Stimulated activated CD4-positive, alpha-beta T cell treated with anti-CD3 and anti-CD28 coated beads, Interleukin-1b, Interleukin-23, amount 100 ng/mL, for 4 hours (primary cell): ENCODE results near the gene GRIN2C.
"Not testable (repeated sequence)": the region's sequence is repeated elsewhere in the genome, so short reads cannot be mapped to it uniquely, and the experiment has no call there.

Experiments
- DNase-seq, 2 donors: peaks; one replicate each; pipeline ENCODE4 v3.0.0-alpha.2; 2020; ENCODE audit warnings: low read depth in 2 of 2

The GRIN2C gene

DNA sequence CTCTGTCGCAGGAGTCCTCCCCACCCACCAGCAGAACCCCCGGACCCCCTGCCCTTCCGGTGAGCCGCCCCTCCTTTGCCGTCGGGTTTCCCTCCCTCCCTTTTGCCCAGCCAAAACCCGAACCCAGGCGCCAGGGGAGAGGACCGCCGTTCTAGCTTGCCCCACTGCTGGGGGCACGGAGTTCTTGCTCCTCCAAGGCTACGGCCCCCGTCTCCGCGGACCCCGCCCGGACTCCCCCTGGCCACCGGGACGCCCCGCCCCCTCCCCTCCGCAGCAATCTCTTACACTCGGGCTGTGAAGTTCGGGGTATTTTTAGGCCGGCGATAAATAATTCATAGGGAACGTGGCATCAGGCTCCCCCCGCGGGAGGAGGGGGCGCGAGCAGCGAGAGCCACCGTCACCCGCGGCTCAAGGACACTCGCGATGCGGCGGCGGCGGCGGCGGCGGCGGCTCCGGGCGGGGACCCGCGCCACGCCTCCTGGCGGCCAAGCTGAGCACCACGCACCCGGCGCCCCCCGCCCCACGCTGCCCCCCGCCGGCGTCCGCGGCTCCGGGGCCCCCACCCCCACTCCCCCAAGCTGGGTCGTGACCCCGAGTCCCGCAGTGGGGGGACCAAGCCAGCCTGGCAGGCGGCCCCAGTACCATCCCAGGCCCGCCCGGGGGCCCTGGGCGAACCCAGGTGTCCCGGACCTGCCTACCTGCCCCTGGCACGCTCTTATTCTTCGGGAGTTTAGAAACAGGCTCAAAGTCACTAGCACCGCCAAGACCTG is at the start of gene GRIN2C:
TSS of gene GRIN2C (minus strand) at position 427 of the 770 bp plus-strand sequence. CDS start 4,793 bp downstream, outside the sequence.
- DNase-seq = peak in 1 of 2 donors; percentile 41

DNA sequence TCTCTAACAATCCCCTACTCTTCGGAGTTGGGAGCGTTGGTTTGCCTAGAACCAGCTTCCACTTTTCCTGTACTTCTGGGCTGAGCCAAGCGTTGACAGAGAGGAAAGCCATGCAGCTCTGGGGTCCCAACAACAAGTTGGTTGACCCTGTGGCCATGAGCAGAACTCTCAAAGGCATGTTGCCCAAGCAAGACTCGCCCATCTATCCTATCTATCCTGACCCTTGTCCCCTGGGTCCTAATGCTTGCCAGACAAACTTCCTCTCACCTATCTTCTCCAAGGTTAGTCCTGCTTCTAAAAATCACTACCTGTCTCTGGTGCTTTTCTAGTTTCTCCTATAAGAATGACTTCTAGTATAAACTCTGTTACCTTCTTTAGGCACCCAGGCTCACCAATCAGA is 49.4 kb upstream of the GRIN2C start:
- not testable (repeated sequence) for DNase-seq

DNA sequence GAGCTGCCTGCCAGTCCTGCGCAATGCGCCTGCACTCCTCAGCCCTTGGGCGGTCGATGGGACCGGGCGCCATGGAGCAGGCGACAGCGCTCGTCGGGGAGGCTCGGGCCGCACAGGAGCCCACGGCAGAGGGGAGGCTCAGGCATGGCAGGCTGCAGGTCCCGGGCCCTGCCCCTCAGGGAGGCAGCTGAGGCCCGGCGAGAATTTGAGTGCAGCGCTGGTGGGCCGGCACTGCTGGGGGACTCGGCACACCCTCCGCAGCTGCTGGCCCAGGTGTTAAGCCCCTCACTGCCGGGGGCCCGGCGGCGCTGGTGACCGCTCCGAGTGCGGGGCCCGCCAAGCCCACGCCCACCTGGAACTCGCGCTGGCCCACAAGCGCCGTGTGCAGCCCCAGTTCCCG is 47.3 kb upstream of the GRIN2C start:
- no peak for DNase-seq

DNA sequence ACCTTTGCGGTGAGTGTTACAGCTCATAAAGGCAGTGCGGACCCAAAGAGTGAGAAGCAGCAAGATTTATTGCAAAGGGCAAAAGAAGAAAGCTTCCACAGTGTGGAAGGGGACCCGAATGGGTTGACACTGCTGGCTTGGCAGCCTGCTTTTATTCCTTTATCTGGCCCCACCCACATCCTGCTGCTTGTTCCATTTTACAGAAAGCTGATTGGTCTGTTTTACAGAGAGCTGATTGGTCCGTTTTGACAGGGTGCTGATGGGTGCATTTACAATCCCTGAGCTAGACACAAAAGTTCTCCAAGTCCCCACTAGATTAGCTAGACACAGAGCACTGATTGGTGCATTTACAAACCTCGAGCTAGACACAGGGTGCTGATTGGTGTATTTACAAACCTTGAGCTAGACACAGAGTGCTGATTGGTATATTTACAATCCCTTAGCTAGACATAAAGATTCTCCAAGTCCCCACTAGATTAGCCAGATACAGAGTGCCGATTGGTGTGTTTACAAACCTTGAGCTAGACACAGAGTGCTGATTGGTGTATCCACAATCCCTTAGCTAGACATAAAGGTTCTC is 46.6 kb upstream of the GRIN2C start:
- not testable (repeated sequence) for DNase-seq

DNA sequence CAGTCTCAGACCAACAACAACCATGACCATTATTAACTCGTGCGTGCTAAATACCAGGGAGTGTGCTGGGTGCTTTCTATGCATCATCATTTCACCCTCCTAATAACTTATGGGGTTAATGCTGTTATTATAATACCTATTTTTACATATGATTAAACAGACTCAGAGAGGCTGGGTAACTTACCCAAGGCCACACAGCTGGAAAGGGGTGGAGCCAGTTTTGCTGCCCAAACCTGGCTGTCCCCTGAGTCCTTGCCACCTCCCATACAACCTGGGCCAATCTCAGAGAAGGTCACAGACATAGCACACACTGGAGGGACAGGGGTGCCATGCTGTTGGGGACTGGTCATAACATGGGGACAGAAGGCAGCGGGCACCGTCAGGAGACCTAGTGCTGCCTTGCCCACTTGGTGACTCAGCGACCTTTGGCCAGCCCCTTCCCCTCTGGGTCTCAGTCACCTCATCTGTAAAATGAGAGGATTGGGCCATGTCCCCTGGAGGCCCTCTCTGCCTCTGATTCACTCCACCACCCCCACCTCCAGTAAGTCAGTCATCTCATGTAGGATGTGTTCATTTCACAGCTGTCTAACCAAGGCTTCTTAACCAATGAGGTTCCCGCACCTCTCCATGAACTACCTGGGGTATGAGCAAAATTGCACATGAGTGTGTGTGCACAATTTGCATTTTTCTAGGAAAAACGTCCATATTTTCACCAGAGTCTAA is 45.2 kb upstream of the GRIN2C start:
- no peak for DNase-seq

DNA sequence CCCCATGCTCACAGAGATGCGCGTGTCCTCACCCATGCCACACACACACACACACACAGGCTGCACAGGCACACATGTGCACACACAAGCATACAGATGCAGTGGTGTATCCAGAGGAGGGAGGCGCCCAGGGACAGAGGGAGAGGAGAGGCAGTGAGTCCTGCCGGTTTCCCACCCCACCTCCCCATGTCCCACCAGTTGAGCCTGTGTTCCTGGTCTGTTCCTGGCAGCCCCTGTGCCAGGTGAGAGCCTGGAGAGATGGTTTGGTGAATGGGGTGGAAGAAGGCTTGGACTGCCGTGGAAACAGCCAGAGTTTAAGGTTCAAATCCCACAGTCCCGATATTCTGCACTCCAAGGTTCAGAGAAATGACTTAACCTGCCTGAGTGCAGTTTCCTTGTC is 44.0 kb upstream of the GRIN2C start:
- DNase-seq = no peak

DNA sequence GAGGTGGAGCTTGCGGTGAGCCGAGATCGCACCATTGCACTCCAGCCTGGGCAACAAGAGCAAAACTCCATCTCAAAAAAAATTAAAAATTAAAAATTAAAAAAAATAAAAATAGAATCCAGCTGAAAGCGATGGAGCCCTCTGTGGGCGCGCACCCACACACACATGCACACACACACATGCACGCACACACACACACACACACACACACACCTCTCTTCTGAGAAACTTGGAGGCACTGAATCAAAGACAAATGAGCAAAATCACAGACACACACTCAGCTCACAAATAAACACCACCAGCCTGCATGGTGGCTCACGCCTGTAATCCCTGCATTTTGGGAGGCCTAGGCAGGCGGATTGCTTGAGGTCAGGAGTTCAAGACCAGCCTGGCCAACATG is 43.3 kb upstream of the GRIN2C start:
- DNase-seq = no peak

DNA sequence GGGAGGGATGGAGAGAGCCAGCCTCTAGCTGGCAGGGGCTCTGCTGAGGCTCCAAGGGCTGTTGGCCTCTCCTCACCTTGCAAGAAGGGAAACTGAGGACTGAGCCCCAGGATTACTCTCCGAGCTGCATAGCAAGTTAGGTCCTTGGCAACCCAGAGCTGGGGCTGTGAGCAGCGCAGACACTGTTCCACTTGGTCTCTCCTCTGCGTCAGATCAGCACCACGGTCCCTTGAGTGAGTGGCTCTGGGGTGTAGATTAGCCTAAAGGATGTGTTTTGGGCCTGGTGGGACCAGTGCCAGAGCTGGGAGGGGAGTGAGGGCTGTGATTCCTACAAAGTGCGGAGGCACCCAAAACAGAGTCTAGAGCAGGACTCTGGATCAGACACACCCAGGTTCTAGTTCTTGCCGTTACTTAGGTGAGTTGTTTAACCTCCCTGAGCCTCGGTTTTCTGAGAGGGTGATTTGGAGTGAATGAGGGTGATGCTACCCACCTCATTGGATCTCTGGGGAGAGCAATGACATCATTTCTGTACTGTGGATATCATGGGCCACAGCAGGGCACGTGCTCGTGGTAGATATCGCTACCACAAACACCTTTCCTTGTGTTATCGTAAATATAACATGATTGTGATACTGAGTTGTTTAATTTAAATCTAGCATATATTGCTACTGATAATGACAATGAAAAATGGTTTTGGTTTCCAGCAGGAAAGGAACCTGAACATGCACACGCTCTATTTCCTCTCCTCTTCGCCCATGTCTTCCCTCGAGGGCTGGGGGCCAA is 41.9 kb upstream of the GRIN2C start:
- no peak for DNase-seq

DNA sequence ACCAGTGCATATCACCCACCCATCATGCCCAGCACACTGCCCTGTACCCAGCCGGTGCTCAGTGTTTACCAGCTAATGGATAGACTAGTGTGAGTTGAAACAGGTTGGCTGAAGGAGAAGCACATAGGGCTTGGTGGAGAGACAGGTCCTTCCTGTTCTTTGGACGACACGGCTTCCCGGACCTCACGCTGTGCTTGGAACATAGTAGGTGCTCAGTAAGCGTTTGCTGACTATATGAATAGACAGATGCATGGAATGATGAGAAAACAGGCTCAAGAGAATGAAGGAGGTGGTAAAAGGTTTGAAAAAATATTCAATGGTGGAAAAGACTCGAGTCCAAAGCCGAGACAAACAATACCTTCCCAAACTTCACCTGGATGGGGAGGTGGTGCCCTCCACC is 40.5 kb upstream of the GRIN2C start:
- DNase-seq = no peak

DNA sequence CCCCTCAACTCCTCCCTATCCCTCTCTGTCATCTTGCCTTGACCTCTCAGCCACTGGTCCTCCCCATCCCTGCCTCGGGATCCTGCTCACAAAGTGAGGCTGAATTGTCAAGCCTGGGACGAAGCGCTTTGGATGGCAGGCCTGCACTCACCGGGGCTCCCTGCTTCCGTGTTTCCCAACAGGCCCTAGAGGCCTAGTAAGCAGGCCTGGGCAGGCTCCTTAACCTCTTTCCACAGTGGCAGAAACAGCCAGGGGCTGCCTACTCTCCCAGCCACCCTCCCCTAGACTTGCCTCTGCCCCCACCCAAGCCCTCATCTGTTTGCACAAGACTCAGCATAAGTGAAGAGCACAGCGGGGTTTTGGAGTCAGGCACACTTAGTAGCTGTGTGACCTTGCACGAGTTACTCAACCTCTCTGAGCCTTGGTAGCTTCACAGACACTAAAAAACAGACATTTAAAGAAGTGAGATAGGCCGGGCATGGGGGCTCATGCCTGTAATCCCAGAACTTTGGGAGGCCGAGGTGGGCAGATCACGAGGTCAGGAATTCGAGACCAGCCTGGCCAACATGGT is 38.8 kb upstream of the GRIN2C start:
- no peak for DNase-seq

DNA sequence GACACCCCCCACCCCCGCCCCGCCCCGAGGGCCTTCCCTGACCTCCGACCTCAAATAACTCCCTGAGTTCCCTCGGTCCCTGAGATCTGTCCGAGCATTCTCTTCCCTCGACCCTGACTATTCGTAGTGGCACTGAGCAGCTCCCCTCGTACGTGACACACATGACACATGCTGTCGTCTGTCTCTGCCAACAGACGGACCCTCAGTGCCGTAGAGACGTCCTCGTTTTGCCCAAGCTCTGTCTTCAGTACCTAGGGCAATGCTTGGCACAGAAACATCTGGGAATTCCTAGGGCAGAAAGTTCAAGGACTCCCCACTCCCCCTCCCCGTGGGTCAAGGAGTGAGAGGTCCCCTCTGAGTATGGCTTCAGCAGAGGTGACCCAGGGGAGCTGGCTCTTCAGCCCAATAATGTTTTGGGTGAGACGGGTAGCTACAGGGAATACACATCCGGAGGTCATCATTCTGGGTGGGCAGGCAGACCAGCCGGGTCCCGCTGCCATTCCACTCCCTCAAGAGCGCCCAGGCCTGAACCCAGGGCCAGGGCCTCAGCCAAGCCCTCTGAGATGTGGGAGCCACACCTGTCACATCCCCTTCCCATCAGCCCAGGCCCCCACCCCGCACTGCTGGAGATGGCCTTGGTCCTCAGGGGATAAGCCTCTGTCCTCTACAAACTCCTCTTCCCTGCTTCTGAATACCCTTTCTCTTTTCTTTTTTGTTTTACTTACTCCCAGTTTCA is 34.4 kb upstream of the GRIN2C start:
- DNase-seq = no peak

DNA sequence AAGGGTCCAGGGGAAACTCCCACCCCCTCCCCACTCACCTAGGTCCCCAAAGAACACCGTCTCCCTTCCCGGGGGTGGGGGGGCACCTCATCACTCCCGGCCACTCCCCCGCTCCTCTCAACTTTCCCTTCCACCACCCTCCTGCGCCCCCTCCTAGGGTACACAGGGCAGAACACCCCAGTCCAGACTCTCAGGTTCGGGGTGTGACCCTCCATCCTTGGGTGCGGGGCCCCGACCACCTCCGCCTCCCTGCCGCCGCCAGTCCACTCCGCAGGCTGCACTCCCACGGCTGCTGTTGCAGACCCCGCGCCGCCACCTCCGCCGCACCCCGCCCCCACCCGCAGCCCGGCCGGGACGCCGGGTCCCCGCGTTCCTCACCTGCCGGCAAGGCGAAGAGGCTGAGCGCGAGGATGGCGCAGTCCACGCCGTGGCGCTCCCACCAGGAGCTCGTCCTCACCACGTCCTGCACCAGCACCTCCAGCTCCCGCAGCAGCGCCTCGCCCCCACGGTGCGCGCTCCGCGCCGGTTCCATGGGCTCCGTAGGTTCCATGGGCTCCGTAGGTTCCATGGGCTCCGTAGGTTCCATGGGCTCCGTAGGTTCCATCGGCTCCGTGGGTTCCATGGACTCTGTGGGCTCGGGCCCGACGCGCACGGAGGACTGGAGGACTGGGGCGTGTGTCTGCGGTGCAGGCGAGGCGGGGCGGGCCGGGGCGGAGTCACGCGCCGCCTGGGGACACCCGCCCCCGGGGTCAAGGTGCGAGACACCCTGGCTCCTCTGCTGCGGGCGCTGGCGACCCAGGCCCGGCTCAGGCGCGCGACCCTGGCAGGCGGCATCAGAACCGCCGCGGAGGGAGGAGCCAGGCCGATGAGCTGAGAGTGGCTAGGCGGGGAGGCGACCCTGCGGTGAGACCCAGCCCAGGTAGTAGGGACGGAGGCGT is 33.6 kb upstream of the GRIN2C start, which contains the start of gene FADS6:
TSS of gene FADS6 (minus strand) at position 660 of the 938 bp plus-strand sequence. CDS start at position 622, 38 bp downstream.
- DNase-seq = no peak

DNA sequence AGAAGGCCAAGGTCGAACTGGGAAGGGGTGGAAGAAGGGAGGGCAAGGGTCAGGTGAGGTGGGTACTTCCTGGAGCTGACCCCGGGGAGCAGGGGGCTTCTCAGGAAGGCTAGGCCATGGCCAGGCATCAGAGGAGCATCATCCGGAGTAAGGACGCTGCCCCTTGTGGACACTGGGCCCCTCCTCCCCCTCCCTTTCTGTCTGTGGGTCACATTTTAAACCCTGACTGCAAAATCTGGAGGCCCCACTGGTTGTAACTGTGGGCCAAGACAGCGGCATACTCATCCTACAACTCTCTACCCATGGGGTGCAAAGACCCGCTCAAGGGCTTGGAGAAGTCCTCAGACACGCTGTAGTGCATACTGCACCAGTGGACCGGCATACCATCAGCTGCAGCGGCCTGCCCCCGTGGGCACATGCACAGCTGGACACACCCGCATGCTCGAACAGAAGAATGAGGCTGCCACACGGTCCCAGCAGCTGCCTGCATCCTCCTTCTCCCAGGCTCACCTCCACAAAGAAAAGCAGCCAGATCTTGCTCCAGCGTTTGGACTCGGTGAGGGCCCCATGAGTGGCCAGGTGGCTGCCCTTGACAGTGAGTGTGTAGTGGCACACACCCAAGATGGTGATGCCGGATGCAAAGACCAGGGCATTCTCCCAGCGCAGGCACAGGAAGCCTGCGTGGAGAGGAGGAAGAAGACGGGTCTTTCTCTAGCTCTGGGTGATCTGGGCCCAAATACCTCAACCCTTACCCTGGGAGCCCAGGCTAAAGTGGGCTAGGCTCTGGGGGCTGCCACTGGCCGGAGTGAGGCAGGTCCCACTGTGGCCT is 32.5 kb upstream of the GRIN2C start:
- no peak for DNase-seq

DNA sequence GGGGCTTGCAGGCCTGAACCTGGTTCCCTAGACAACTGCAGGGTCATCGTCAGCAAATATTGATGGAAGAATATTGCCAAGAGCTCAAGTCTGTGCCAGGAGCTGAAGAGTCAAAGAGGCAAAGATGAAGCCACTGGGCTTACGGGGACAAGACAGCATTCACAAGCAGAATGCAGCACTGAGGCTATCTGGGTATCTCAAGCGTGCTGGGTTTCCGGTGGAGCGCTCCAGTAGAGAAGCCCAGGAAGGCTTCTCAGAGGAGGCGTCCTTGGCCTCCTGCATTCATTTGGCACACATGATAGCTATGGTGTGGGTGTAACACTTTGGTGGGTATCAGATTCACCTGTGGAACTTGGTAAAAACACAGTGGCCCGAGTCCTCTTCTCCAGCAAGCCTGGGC is 30.9 kb upstream of the GRIN2C start:
- no peak for DNase-seq

DNA sequence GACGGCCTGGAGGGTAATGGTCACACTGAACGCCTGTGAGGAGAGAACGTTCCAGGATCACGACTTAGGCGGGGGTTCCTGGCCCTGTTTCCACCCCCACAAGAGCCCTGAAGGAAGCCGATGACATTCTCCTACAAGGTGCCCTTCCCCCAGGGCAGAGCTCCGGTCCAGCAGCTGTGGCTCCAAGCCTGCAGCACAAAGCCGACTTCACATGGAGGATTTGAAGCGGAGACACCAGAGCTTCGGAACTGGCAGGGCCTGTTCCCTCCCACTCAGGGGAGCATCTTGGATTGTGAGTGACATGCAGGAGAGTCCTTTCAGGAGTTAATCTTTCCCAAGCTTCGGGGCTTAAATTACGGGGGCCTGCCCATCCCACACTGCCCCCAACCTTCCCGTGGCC is 28.8 kb upstream of the GRIN2C start:
- no peak for DNase-seq

DNA sequence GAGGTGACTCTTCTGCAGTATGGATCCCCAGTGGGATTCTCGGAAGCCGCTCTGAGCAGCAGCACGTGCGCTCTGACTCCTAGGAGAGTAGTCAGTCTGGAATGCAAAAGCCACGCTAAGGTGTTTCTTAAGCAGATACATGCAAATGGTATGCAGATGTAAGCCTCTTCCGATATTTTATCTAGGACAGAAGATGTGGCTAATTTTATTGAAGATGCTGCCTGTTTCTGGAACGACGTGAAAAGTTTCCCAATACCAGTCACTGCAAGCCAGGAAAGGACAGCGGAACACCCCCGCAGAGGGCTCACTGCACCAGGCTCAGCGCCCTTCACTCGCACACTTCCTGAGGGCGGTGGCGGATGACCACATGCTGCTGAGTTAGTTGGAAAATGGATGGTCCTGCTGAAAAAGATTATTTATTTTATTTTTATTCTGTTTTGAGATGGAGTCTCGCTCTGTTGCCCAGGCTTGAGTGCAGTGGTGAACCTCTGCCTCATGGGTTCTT is 23.6 kb upstream of the GRIN2C start:
- no peak for DNase-seq

DNA sequence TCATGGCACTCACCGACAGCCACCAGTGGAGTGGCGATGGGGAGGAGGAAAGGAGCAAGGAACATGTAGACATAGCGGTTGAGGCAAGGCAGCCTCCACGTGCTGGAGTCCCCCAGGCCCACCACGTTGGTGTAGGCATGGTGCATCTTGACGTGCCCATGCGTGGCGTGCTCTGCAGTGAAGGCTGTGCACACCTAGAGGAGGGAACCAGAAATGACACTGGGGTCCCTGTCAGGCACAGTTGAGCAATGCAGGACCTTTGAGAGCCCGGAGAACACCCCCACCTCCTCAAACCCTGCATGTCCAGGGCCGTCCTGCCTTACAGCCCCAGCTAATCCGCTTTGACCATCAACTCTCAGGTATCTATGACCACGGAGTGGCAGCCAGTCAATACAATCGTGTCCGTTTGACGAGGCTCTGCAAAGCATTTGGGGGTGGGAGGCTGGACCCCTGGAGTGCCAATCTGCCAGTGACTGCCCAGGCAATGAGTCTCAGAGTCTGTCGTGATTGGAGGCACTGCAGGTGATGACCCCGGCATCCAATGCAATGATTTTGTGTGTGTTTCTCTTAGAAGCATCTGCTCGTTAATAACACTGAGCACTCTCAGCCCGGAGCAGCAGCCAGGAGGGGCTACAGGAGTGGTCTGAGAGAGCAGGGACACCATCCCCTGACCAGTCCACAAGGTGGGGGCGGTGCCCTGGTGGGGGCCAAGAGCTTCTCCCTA is 23.0 kb upstream of the GRIN2C start:
- no peak for DNase-seq

DNA sequence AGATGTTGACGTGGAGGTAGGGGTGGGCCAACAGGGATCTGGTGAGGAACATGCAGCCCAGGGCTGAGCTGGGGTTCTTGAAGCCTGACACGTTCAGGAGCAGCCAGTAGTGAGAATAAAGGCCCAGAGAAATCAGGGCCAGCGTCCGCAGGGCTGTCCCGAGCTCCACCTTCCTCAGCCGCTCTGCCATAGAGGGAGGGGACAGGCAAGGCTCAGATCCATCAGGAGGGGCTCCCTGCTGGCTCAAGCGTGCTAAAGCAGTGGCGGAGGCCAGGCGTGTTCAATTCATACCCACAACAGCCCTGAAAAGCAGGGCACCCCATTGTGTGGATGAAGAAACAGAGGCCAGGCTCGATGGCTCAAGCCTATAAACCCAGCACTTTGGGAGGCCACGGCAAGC is 21.4 kb upstream of the GRIN2C start:
- no peak for DNase-seq
